ENCODE data around the gene DNAJC5G. TPM values are rescaled to one million over a fixed set of nuclear protein-coding genes. Genes with fewer than 3 reads are reported as not detected.

DNAJC5G gene
- total and polyA plus RNA-seq, 2 of the 13 experiments (the other 11 are each of a cell fraction or from before 2014, with no cell fraction given), result 0.05 TPM; not detected in 1

GRCh38 chr2:27322766-27323595 lies 47.7 kb downstream of the DNAJC5G start, which contains the start of gene MPV17 (continued):
- TF ChIP-seq THAP9 (CRISPR knock-in tag; IDR thresholded peaks at IDR 0.05; ENCODE audit: borderline replicate concordance) (peak; percentile 86; the same call in 1 of the 2 replicates), BORCS8-MEF2B (CRISPR knock-in tag; IDR thresholded peaks at IDR 0.05) (peak; percentile 93), SMAD9 (CRISPR knock-in tag; IDR thresholded peaks at IDR 0.05) (no peak; the same call in 1 of the 2 replicates), HOXD1 (CRISPR knock-in tag; IDR thresholded peaks at IDR 0.05) (peak; percentile 78; the same call in 1 of the 2 replicates), ZNF138 (CRISPR knock-in tag; IDR thresholded peaks at IDR 0.05; ENCODE audit: low read depth) (0 out of 2 replicates have a peak, but pooled peaks have one; percentile 20), ATF5 (CRISPR knock-in tag; IDR thresholded peaks at IDR 0.05; ENCODE audit: low read depth) (no peak), HNRNPL (IDR thresholded peaks at IDR 0.05; ENCODE audit: low read depth, low read length) (peak; percentile 63; the same call in 1 of the 2 replicates), ZNF430 (CRISPR knock-in tag; IDR thresholded peaks at IDR 0.05) (peak; percentile 84; the same call in 1 of the 2 replicates), ZMAT3 (CRISPR knock-in tag; conservative IDR thresholded peaks at IDR 0.05) (no peak; the same call in 1 of the 2 replicates), MYC (CRISPR knock-in tag; IDR thresholded peaks at IDR 0.05; ENCODE audit: borderline replicate concordance) (peak; percentile 96), ZFP36 (IDR thresholded peaks at IDR 0.05; ENCODE audit: borderline replicate concordance, low read depth, low read length, partially characterized antibody) (no peak), ZNF598 (CRISPR knock-in tag; IDR thresholded peaks at IDR 0.05; ENCODE audit: borderline replicate concordance) (peak; percentile 74; the same call in 1 of the 2 replicates), CBFB (CRISPR knock-in tag; IDR thresholded peaks at IDR 0.05) (peak; percentile 88), HOXA7 (CRISPR knock-in tag; IDR thresholded peaks at IDR 0.05) (no peak), ZNF17 (CRISPR knock-in tag; IDR thresholded peaks at IDR 0.05) (no peak), ATF1 (CRISPR knock-in tag; IDR thresholded peaks at IDR 0.05) (no peak), KDM3A (CRISPR knock-in tag; IDR thresholded peaks at IDR 0.05; ENCODE audit: low read depth) (peak; percentile 62; the same call in 1 of the 2 replicates), ADNP (CRISPR knock-in tag; IDR thresholded peaks at IDR 0.05) (no peak), PHF21A (CRISPR knock-in tag; IDR thresholded peaks at IDR 0.05) (peak; percentile 29; the same call in 1 of the 2 replicates), ZNF841 (CRISPR knock-in tag; IDR thresholded peaks at IDR 0.05; ENCODE audit: borderline replicate concordance) (no peak), ZFP90 (CRISPR knock-in tag; IDR thresholded peaks at IDR 0.05; ENCODE audit: borderline replicate concordance) (peak; percentile 86), ZNF75D (CRISPR knock-in tag; IDR thresholded peaks at IDR 0.05; ENCODE audit: borderline replicate concordance) (no peak), YY1 (IDR thresholded peaks at IDR 0.05; ENCODE audit: insufficient read depth, insufficient replicate concordance, low read depth, low read length) (peak; percentile 89)
- TF ChIP-seq, protein P1, sequence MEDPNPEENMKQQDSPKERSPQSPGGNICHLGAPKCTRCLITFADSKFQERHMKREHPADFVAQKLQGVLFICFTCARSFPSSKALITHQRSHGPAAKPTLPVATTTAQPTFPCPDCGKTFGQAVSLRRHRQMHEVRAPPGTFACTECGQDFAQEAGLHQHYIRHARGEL (CRISPR knock-in tag; IDR thresholded peaks at IDR 0.05), result peak; percentile 42; the same call in 1 of the 2 replicates
- TF ChIP-seq, protein P2, sequence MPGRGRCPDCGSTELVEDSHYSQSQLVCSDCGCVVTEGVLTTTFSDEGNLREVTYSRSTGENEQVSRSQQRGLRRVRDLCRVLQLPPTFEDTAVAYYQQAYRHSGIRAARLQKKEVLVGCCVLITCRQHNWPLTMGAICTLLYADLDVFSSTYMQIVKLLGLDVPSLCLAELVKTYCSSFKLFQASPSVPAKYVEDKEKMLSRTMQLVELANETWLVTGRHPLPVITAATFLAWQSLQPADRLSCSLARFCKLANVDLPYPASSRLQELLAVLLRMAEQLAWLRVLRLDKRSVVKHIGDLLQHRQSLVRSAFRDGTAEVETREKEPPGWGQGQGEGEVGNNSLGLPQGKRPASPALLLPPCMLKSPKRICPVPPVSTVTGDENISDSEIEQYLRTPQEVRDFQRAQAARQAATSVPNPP (CRISPR knock-in tag; IDR thresholded peaks at IDR 0.05), result peak; percentile 95
